ENCODE measurements around the gene NSD1.

- no peak for TF ChIP-seq POLR2A (conservative IDR thresholded peaks at IDR 0.05)
- no peak for TF ChIP-seq LEF1 (IDR thresholded peaks at IDR 0.05)
- no peak for TF ChIP-seq HEY1 (CRISPR knock-in tag; IDR thresholded peaks at IDR 0.05; ENCODE audit: borderline replicate concordance)
- no peak for TF ChIP-seq FOXP4 (CRISPR knock-in tag; IDR thresholded peaks at IDR 0.05; ENCODE audit: borderline replicate concordance)
- no peak for TF ChIP-seq FOXJ3 (CRISPR knock-in tag; IDR thresholded peaks at IDR 0.05)
- TF ChIP-seq MAFG (tag; conservative IDR thresholded peaks at IDR 0.05) = no peak
- TF ChIP-seq E2F6 (IDR thresholded peaks at IDR 0.05; ENCODE audit: borderline replicate concordance in 1 of 2, extremely low read depth in 1 of 2, insufficient read depth in 1 of 2, insufficient read length in 1 of 2, low read depth in 1 of 2, low read length in 1 of 2, poor library complexity in 1 of 2, severe bottlenecking in 1 of 2) = no peak
Observed at GRCh38 chr5:177249761-177250537, 116.4 kb downstream of the NSD1 start.

Measured in K562 (cell line).